Brain microvascular endothelial cell (primary cell): ENCODE measurements around the gene TECPR2.

Experiments
- DNase-seq: peaks from one replicate; pipeline ENCODE4 v3.0.0-alpha.2; 2020
- H3K27ac ChIP-seq: fragments of 250-450 bp; sonication (Bioruptor Pico); 2 replicates; pipeline ENCODE4 v1.5.1; 2020; ENCODE audit warnings: mild to moderate bottlenecking, moderate library complexity
- H3K27me3 ChIP-seq: fragments of 250-450 bp; sonication (Bioruptor Pico); replicated peaks from 2 replicates; pipeline ENCODE4 v1.5.1; 2020; ENCODE audit warnings: mild to moderate bottlenecking
- H3K36me3 ChIP-seq: fragments of 250-450 bp; sonication (Bioruptor Pico); replicated peaks from 2 replicates; pipeline ENCODE4 v1.5.1; 2020; ENCODE audit warnings: mild to moderate bottlenecking
- H3K4me3 ChIP-seq: 2 replicates; pipeline ENCODE4 v1.5.1; 2011; ENCODE audit warnings: low read depth, mild to moderate bottlenecking, control low read depth, low read length, moderate library complexity
- CTCF ChIP-seq: IDR thresholded peaks from 2 replicates; pipeline ENCODE4 v1.5.1; 2011; ENCODE audit warnings: low read depth, mild to moderate bottlenecking, moderate library complexity, low read length, control low read depth, inconsistent platforms; ENCODE audit errors: missing control alignments
- in situ Hi-C: cut with HindIII; loops from 2 replicates; pipeline ENCODE4 v1.10.0; 2017; ENCODE audit warnings: low sequenced_read_pairs, low pct_ligation_motif_present

The TECPR2 gene

GRCh38 chr14:102389246-102389645 lies 26.5 kb downstream of the TECPR2 start:
- in situ Hi-C loops: no loop called here
- H3K27ac ChIP-seq: no peak overlapping the region
- no peaks in the 10 kb centered on the region for H3K36me3 ChIP-seq
- TF ChIP-seq CTCF: no peak
- H3K4me3 ChIP-seq: no peak overlapping the region
- no peak for DNase-seq
- H3K27me3 ChIP-seq: no peaks in the 10 kb centered on the region

GRCh38 chr14:102390064-102390855 lies 27.5 kb downstream of the TECPR2 start:
- Histone ChIP-seq H3K27me3 (no peaks in the 10 kb centered on the region), H3K27ac (peak overlapping the region; percentile 22), H3K36me3 (no peaks in the 10 kb centered on the region), H3K4me3 (no peak overlapping the region)
- in situ Hi-C loops: no loop called here
- DNase-seq: peak; percentile 40
- TF ChIP-seq CTCF: no peak

- no peak for DNase-seq
- Histone ChIP-seq H3K27ac (no peak overlapping the region), H3K4me3 (no peak overlapping the region), H3K27me3 (no peaks in the 10 kb centered on the region), H3K36me3 (no peaks in the 10 kb centered on the region)
- in situ Hi-C loops: no loop called here
- no peak for TF ChIP-seq CTCF
Measured at GRCh38 chr14:102392506-102392905, 29.8 kb downstream of the TECPR2 start.

GRCh38 chr14:102394717-102395375 lies 32.1 kb downstream of the TECPR2 start:
- H3K36me3 ChIP-seq: no peaks in the 10 kb centered on the region
- in situ Hi-C loops: no loop called here
- H3K27ac ChIP-seq: no peak overlapping the region

GRCh38 chr14:102396521-102396920 lies 33.8 kb downstream of the TECPR2 start:
- no peak for TF ChIP-seq CTCF
- in situ Hi-C loops: no loop called here
- H3K27ac ChIP-seq: no peak overlapping the region
- no peaks in the 10 kb centered on the region for H3K27me3 ChIP-seq
- no peak overlapping the region for H3K4me3 ChIP-seq
- H3K36me3 ChIP-seq: no peaks in the 10 kb centered on the region
- DNase-seq: no peak

More at GRCh38 chr14:102394717-102395375, 32.1 kb downstream of the TECPR2 start:
- no peak for DNase-seq
- Histone ChIP-seq H3K27me3 (no peaks in the 10 kb centered on the region), H3K4me3 (no peak overlapping the region)
- TF ChIP-seq CTCF: no peak
